HepG2 (cell line): ENCODE results near the gene WIPF2. TPM values are rescaled to one million over a fixed set of nuclear protein-coding genes. Genes with fewer than 3 reads are reported as not detected.

Source experiments
- ATF4 ChIP-seq, 2 experiments: fragments of 450-650 bp in 1 of 2; sonication (generic) in 1 of 2; formaldehyde crosslinking; IDR thresholded peaks; 2 replicates each; pipeline versions ENCODE4 v1.5.0 to v1.8.0; 2020 to 2022; ENCODE audit warnings: mild to moderate bottlenecking in 1 of 2, missing genetic modification reagents in 1 of 2
- CBFB ChIP-seq: sonication (generic); formaldehyde crosslinking; IDR thresholded peaks from 2 replicates; pipeline ENCODE4 v1.4.0; 2020; ENCODE audit warnings: missing genetic modification reagents
- MED1 ChIP-seq: sonication (generic); formaldehyde crosslinking; IDR thresholded peaks from 2 replicates; pipeline ENCODE4 v1.4.0; 2020; ENCODE audit warnings: missing genetic modification reagents
- MTA3 ChIP-seq: sonication (generic); formaldehyde crosslinking; IDR thresholded peaks from 2 replicates; pipeline ENCODE4 v1.4.0; 2020; ENCODE audit warnings: missing genetic modification reagents
- MYPOP ChIP-seq: sonication (generic); formaldehyde crosslinking; IDR thresholded peaks from 2 replicates; pipeline ENCODE4 v1.8.1; 2023; ENCODE audit warnings: mild to moderate bottlenecking, moderate library complexity, missing genetic modification reagents
- NR1H2 ChIP-seq: sonication (generic); formaldehyde crosslinking; IDR thresholded peaks from 2 replicates; pipeline ENCODE4 v1.8.1; 2022; ENCODE audit warnings: low read depth, missing genetic modification reagents, borderline replicate concordance
- PAX8 ChIP-seq: sonication (generic); formaldehyde crosslinking; IDR thresholded peaks from 2 replicates; pipeline ENCODE4 v1.8.0; 2022; ENCODE audit warnings: mild to moderate bottlenecking, missing genetic modification reagents, borderline replicate concordance
- PPARG ChIP-seq: conservative IDR thresholded peaks from 2 replicates; pipeline ENCODE4 v1.6.1; 2016; ENCODE audit warnings: missing biosample characterization, missing genetic modification reagents
- SMARCC2 ChIP-seq: fragments of 450-650 bp; IDR thresholded peaks from 2 replicates; pipeline ENCODE4 v1.6.1; 2017; ENCODE audit warnings: antibody characterized with exemption, mild to moderate bottlenecking
- SP5 ChIP-seq: IDR thresholded peaks from 2 replicates; pipeline ENCODE4 v1.6.1; 2016; ENCODE audit warnings: low read depth, borderline replicate concordance
- SRSF1 ChIP-seq: fragments of 200-400 bp; formaldehyde crosslinking; optimal IDR thresholded peaks from 2 replicates; pipeline ENCODE3; 2017; ENCODE audit warnings: mild to moderate bottlenecking, low read depth, low read length, moderate library complexity
- SRY ChIP-seq: sonication (generic); formaldehyde crosslinking; IDR thresholded peaks from 2 replicates; pipeline ENCODE4 v1.8.0; 2022; ENCODE audit warnings: mild to moderate bottlenecking, missing genetic modification reagents
- THAP11 ChIP-seq: IDR thresholded peaks from 2 replicates; pipeline ENCODE4 v1.6.1; 2016; ENCODE audit warnings: missing biosample characterization, missing genetic modification reagents
- ZNF124 ChIP-seq: sonication (generic); formaldehyde crosslinking; IDR thresholded peaks from 2 replicates; pipeline ENCODE4 v1.4.0; 2020; ENCODE audit warnings: missing genetic modification reagents
- ZNF292 ChIP-seq: sonication (generic); formaldehyde crosslinking; IDR thresholded peaks from 2 replicates; pipeline ENCODE4 v1.8.1; 2022; ENCODE audit warnings: mild to moderate bottlenecking, low read depth, missing genetic modification reagents, borderline replicate concordance
- ZNF567 ChIP-seq: sonication (generic); formaldehyde crosslinking; IDR thresholded peaks from 2 replicates; pipeline ENCODE4 v1.8.1; 2023; ENCODE audit warnings: mild to moderate bottlenecking, missing genetic modification reagents, borderline replicate concordance
- ZNF572 ChIP-seq: sonication (generic); formaldehyde crosslinking; IDR thresholded peaks from 2 replicates; pipeline ENCODE4 v1.5.1; 2020; ENCODE audit warnings: mild to moderate bottlenecking, missing genetic modification reagents
- ZNF598 ChIP-seq: sonication (generic); formaldehyde crosslinking; IDR thresholded peaks from 2 replicates; pipeline ENCODE4 v1.5.1; 2020; ENCODE audit warnings: mild to moderate bottlenecking, missing genetic modification reagents, borderline replicate concordance
- ZNF761 ChIP-seq: sonication (generic); formaldehyde crosslinking; conservative IDR thresholded peaks from 2 replicates; pipeline ENCODE4 v1.4.0; 2020; ENCODE audit warnings: mild to moderate bottlenecking, missing genetic modification reagents
- ZNF776 ChIP-seq: sonication (generic); formaldehyde crosslinking; IDR thresholded peaks from 2 replicates; pipeline ENCODE4 v1.4.0; 2020; ENCODE audit warnings: mild to moderate bottlenecking, missing genetic modification reagents
- ZNF784 ChIP-seq: sonication (generic); formaldehyde crosslinking; IDR thresholded peaks from 2 replicates; pipeline ENCODE4 v1.5.1; 2020; ENCODE audit warnings: missing genetic modification reagents, mild to moderate bottlenecking, borderline replicate concordance
- ZNF891 ChIP-seq: sonication (generic); formaldehyde crosslinking; IDR thresholded peaks from 2 replicates; pipeline ENCODE4 v1.5.0; 2020; ENCODE audit warnings: mild to moderate bottlenecking, missing genetic modification reagents
- ZSCAN22 ChIP-seq: sonication (generic); formaldehyde crosslinking; IDR thresholded peaks from 2 replicates; pipeline ENCODE4 v1.4.0; 2020; ENCODE audit warnings: mild to moderate bottlenecking, missing genetic modification reagents
- polyA plus RNA-seq, 8 experiments: library from polyadenylated mRNA; depleted of rRNA in 3 of 8; stranded (reverse) in 7 of 8; unstranded in 1 of 8; fragments of >200 nt; fragmentation: Illumina TruSeq in 4 of 8; extraction: Trizol in 4 of 8; gene quantifications; 2 replicates each; pipeline versions ENCODE4 v1.2.1 to v1.2.3, GENCODE V29; 2011 to 2016; ENCODE audit warnings: low read depth in 4 of 8, missing spikeins in 1 of 8, mixed read lengths in 1 of 8; ENCODE audit not compliant: insufficient read depth in 1 of 8
- total RNA-seq, 5 experiments: library from RNA; depleted of rRNA; stranded (reverse); fragments of >200 nt; fragmentation: Illumina TruSeq; extraction: Trizol; gene quantifications; 2 replicates each; pipeline ENCODE4 v1.2.3, GENCODE V29; 2016; ENCODE audit warnings: low read depth in 1 of 5
- TF ChIP-seq, protein P1 (sequence below): sonication (generic); formaldehyde crosslinking; IDR thresholded peaks from 2 replicates; pipeline ENCODE4 v1.8.1; 2022; ENCODE audit warnings: low read depth, mild to moderate bottlenecking, missing genetic modification reagents

Gene WIPF2
- total and polyA plus RNA-seq, 2 of the 13 experiments (the other 11 are each of a cell fraction or from before 2014, with no cell fraction given), result 7.2 to 10.8 TPM

DNA sequence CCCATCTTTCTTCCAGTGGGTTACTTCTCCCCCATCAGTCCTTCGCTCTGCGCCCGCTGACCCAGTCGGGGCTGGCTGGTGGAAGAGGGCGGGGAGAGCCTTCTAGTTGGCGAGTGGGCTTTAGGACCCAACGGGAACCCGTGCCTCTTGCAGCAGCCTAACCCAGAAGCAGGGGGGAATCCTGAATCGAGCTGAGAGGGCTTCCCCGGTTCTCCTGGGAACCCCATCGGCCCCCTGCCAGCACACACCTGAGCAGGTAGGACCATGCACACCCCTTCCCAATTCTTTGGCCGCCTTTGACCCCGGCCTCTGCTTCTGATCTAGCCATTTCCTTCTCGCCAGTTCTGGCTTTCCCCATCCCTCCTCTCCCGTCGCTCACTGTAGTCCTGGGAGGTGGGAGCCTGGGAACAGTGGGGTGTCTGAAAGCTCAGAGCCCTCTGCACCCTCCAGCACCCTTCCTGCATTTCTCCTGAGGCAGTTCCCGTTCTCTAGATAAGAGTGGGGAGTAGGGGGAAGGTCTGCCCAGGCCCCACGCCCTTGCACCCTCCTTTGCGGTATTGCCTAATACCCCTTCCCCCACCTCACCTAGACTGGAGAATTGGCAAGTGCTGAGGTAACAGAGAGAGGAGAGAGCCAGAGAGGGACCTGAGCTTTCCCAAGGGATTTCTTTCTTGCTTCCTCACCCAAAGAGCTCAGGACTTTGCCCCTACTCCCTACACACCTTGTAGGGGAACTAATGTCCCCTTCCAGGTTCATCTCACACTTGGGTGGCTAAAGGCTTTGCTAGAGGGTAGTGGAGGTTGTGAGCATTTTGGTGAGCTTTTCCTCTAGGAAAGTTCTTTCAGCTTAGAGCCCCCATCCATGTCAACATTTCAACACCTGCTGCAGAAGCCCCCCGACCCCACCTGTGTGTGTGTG lies 90.2 kb downstream of the WIPF2 start, which contains the start of gene RARA (continued):
- TF ChIP-seq, protein P1, sequence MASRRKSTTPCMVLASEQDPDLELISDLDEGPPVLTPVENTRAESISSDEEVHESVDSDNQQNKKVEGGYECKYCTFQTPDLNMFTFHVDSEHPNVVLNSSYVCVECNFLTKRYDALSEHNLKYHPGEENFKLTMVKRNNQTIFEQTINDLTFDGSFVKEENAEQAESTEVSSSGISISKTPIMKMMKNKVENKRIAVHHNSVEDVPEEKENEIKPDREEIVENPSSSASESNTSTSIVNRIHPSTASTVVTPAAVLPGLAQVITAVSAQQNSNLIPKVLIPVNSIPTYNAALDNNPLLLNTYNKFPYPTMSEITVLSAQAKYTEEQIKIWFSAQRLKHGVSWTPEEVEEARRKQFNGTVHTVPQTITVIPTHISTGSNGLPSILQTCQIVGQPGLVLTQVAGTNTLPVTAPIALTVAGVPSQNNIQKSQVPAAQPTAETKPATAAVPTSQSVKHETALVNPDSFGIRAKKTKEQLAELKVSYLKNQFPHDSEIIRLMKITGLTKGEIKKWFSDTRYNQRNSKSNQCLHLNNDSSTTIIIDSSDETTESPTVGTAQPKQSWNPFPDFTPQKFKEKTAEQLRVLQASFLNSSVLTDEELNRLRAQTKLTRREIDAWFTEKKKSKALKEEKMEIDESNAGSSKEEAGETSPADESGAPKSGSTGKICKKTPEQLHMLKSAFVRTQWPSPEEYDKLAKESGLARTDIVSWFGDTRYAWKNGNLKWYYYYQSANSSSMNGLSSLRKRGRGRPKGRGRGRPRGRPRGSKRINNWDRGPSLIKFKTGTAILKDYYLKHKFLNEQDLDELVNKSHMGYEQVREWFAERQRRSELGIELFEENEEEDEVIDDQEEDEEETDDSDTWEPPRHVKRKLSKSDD (CRISPR knock-in tag), result peak; percentile 36; the same call in 1 of the 2 replicates
- no peak for TF ChIP-seq ZSCAN22 (CRISPR knock-in tag)
- TF ChIP-seq ZNF124 (CRISPR knock-in tag), result 0 out of 2 replicates have a peak, but pooled peaks have one; percentile 77
- peak; percentile 54 for TF ChIP-seq ZNF598 (CRISPR knock-in tag)
- TF ChIP-seq SRSF1, result peak; percentile 86
- peak; percentile 40; the same call in 1 of the 2 replicates for TF ChIP-seq SP5 (CRISPR knock-in tag)
- no peak for TF ChIP-seq PPARG (CRISPR knock-in tag)
- TF ChIP-seq ZNF784 (CRISPR knock-in tag), result peak; percentile 44; the same call in 1 of the 2 replicates
- TF ChIP-seq SRY (CRISPR knock-in tag), result no peak
- TF ChIP-seq NR1H2 (CRISPR knock-in tag), result 0 out of 2 replicates have a peak, but pooled peaks have one; percentile 37
- no peak for TF ChIP-seq PAX8 (CRISPR knock-in tag)
- peak; percentile 77 for TF ChIP-seq ZNF292 (CRISPR knock-in tag)
- peak; percentile 25; the same call in 1 of the 2 replicates for TF ChIP-seq MED1 (CRISPR knock-in tag)
- TF ChIP-seq ATF4 (CRISPR knock-in tag; IDR thresholded peaks at IDR 0.05), result peak in 1 of 2 experiments; percentile 58; a peak in 1 of 4 replicates
- no peak for TF ChIP-seq SMARCC2
- TF ChIP-seq THAP11 (CRISPR knock-in tag), result peak; percentile 60
- peak; percentile 56; the same call in 1 of the 2 replicates for TF ChIP-seq ZNF761
- TF ChIP-seq MTA3 (CRISPR knock-in tag), result no peak
- peak; percentile 36; the same call in 1 of the 2 replicates for TF ChIP-seq CBFB (CRISPR knock-in tag)
- TF ChIP-seq MYPOP (CRISPR knock-in tag), result peak; percentile 65; the same call in 1 of the 2 replicates
- TF ChIP-seq ZNF572 (CRISPR knock-in tag), result no peak
- no peak for TF ChIP-seq ZNF776 (CRISPR knock-in tag)
- no peak for TF ChIP-seq ZNF567
- peak; percentile 50; the same call in 1 of the 2 replicates for TF ChIP-seq ZNF891 (CRISPR knock-in tag)
